Lower leg skin (tissue), 4 donors: Measurements from ENCODE around the gene SOX5. TPM values are rescaled to one million over a fixed set of nuclear protein-coding genes. Genes with fewer than 3 reads are reported as not detected.
"Not testable (repeated sequence)": the region's sequence is repeated elsewhere in the genome, so short reads cannot be mapped to it uniquely, and the experiment has no call there.

Experiments used
- DNase-seq, 2 donors: peaks; one replicate each; pipeline ENCODE4 v3.0.0-alpha.2; 2019; ENCODE audit warnings: low spot score in 2 of 2
- H3K4me3 ChIP-seq: fragments of 200-600 bp; sonication (generic); 2 replicates; pipeline ENCODE4 v1.5.1; 2017; ENCODE audit warnings: mild to moderate bottlenecking, low read depth; ENCODE audit not compliant: poor library complexity, severe bottlenecking
- POLR2A ChIP-seq, 2 donors: fragments of 450-650 bp; IDR thresholded peaks; one replicate each; pipeline ENCODE4 v1.6.1; 2016 to 2017; ENCODE audit warnings: antibody characterized with exemption in 2 of 2, mild to moderate bottlenecking in 1 of 2, moderate library complexity in 1 of 2
- WGBS, 2 donors: methylation state at CpG; one replicate each; pipeline ENCODE4 v1.1.5; 2018; 5-methylcytosine and 5-hydroxymethylcytosine counted together
- intact Hi-C: fragments of 100-400 bp; cut with DNase I; formaldehyde crosslinking; loops from one replicate; pipeline ENCODE4 v1.15.0; 2023; ENCODE audit warnings: low total_unique reads
- total RNA-seq, 4 donors: library from RNA; depleted of rRNA; stranded (reverse); fragments of >200 nt; gene quantifications; one replicate each; pipeline ENCODE4 v1.1.0, GENCODE V29; 2016
- TF ChIP-seq, protein P1 (sequence below), 3 donors: fragments of 450-650 bp; IDR thresholded peaks; one replicate each; pipeline ENCODE4 v1.5.1; 2016; ENCODE audit warnings: antibody characterized with exemption in 3 of 3, mild to moderate bottlenecking in 3 of 3, moderate library complexity in 2 of 3

The SOX5 gene
- total RNA-seq, 4 donors from 2014 or later, result 23.7 to 59.7 (median 33.6) TPM

GRCh38 chr12:23525450-23526072 is 423.9 kb downstream of the SOX5 start:
- no peak for DNase-seq
- TF ChIP-seq, protein P1, sequence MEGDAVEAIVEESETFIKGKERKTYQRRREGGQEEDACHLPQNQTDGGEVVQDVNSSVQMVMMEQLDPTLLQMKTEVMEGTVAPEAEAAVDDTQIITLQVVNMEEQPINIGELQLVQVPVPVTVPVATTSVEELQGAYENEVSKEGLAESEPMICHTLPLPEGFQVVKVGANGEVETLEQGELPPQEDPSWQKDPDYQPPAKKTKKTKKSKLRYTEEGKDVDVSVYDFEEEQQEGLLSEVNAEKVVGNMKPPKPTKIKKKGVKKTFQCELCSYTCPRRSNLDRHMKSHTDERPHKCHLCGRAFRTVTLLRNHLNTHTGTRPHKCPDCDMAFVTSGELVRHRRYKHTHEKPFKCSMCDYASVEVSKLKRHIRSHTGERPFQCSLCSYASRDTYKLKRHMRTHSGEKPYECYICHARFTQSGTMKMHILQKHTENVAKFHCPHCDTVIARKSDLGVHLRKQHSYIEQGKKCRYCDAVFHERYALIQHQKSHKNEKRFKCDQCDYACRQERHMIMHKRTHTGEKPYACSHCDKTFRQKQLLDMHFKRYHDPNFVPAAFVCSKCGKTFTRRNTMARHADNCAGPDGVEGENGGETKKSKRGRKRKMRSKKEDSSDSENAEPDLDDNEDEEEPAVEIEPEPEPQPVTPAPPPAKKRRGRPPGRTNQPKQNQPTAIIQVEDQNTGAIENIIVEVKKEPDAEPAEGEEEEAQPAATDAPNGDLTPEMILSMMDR (IDR thresholded peaks at IDR 0.05), result no peak
- TF ChIP-seq POLR2A (IDR thresholded peaks at IDR 0.05), result no peak
- WGBS, 2 donors, result 69 to 70% methylated on average over 5 of the region's 5 CpGs
- H3K4me3 ChIP-seq, result no peak overlapping the region
- intact Hi-C loops, result no loop called here

DNA sequence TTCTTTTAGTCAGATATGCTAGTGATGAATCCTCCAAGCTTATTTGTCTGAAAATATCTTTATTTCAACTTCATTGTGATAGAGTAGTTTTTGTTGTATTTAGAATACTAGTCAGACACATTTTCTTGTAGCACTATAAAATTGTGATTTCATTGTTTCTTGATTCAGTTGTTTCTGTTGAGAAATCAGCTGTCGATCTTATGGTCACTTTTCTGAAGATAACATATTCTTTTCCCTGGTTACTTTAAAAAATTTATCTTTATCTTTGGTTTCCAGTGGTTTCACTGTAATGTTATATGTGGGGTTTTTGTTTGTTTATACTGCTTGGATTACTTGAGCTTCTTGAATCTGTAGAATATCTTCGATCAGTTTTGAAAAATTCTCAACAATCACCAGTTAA is 426.1 kb downstream of the SOX5 start:
- intact Hi-C loops, result no loop called here
- DNase-seq, result no peak
- no peak for TF ChIP-seq POLR2A (IDR thresholded peaks at IDR 0.05)
- TF ChIP-seq, protein P1 (IDR thresholded peaks at IDR 0.05), result no peak
- 96 to 98% methylated on average over 2 of the region's 2 CpGs for WGBS, 2 donors
- no peak overlapping the region for H3K4me3 ChIP-seq

DNA sequence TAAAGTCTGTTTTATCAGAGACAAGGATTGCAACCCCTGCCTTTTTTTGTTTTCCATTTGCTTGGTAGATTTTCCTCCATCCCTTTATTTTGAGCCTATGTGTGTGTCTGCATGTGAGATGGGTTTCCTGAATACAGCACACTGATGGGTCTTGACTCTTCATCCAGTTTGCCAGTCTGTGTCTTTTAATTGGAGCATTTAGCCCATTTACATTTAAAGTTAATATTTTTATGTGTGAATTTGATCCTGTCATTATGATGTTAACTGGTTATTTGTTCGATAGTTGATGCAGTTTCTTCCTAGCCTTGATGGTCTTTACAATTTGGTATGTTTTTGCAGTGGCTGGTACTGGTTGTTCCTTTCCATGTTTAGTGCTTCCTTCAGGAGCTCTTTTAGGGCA is 430.0 kb downstream of the SOX5 start:
- DNase-seq, H3K4me3 ChIP-seq, intact Hi-C loops: not testable (repeated sequence)
- WGBS, 2 donors, result 86 to 100% methylated on average over 1 of the region's 1 CpG

- H3K4me3 ChIP-seq, DNase-seq, intact Hi-C loops: not testable (repeated sequence)
- 80 to 94% methylated on average over 6 of the region's 6 CpGs for WGBS, 2 donors
Measured at GRCh38 chr12:23515785-23516184, 433.7 kb downstream of the SOX5 start.

GRCh38 chr12:23510484-23510883 is 439.0 kb downstream of the SOX5 start:
- H3K4me3 ChIP-seq, result no peak overlapping the region
- WGBS, 2 donors, result 86 to 89% methylated on average over 8 of the region's 8 CpGs
- intact Hi-C loops, result no loop called here
- no peak for DNase-seq
- TF ChIP-seq, protein P1 (IDR thresholded peaks at IDR 0.05), result no peak
- no peak for TF ChIP-seq POLR2A (IDR thresholded peaks at IDR 0.05)

DNA sequence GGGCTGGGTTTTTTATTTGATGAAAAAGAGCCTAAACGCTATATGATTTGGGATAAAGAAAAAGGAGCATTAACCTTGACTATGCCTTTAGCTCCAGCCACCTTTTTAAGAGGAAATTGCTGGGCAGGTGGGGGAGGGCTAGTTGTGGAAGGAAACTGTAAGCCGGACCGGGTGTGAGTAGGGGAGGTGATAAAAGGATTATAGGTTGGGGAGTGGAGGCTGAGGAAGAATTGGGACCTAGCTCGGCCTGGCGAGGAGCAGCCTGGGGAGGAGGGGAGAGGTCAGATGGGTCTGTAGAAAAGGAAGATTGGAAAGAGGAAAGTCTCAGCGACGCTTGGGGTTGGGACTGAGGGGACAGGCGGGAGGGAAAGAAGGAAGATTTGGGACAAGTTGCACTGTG is 439.6 kb downstream of the SOX5 start:
- DNase-seq, H3K4me3 ChIP-seq, intact Hi-C loops: not testable (repeated sequence)
- WGBS, 2 donors, result 77 to 85% methylated on average over 8 of the region's 8 CpGs

GRCh38 chr12:23507785-23508184 is 441.7 kb downstream of the SOX5 start:
- DNase-seq, H3K4me3 ChIP-seq, intact Hi-C loops: not testable (repeated sequence)
- WGBS, 2 donors, result 88 to 93% methylated on average over 4 of the region's 4 CpGs

- WGBS, 2 donors, result 58 to 60% methylated on average over 1 of the region's 1 CpG
- DNase-seq, intact Hi-C loops, H3K4me3 ChIP-seq: not testable (repeated sequence)
Measured at GRCh38 chr12:23505736-23506135, 443.7 kb downstream of the SOX5 start.
